T-helper 17 cell (primary cell): ENCODE data around the gene MDP1. TPM values are rescaled to one million over a fixed set of nuclear protein-coding genes. Genes with fewer than 3 reads are reported as not detected.
"Not testable (repeated sequence)": the region's sequence is repeated elsewhere in the genome, so short reads cannot be mapped to it uniquely, and the experiment has no call there.

Experiments used
- ATAC-seq: fragments of 150-1000 bp; cut with Tn5 transposase; 2 replicates; pipeline ENCODE4 v1.10.0; 2021; ENCODE audit warnings: mild to moderate bottlenecking, moderate library complexity
- DNase-seq, 3 donors: peaks; one replicate each; pipeline versions ENCODE4 v3.0.0 to v3.0.0-alpha.2; 2020 to 2021
- H3K9me3 ChIP-seq: one replicate; pipeline ENCODE4 v1.7.0; 2013; ENCODE audit warnings: low read length, mild to moderate bottlenecking; ENCODE audit not compliant: control insufficient read depth, poor library complexity, severe bottlenecking
- H3K27ac Mint-ChIP-seq: one replicate; pipeline ENCODE4 v1.8.0; 2022; ENCODE audit warnings: mild to moderate bottlenecking, moderate library complexity, mixed read lengths
- H3K27me3 Mint-ChIP-seq: one replicate; pipeline ENCODE4 v1.8.0; 2022; ENCODE audit warnings: mixed read lengths
- H3K36me3 Mint-ChIP-seq: one replicate; pipeline ENCODE4 v1.8.0; 2022; ENCODE audit warnings: low read depth, mixed read lengths
- H3K4me1 Mint-ChIP-seq: one replicate; pipeline ENCODE4 v1.8.0; 2022; ENCODE audit warnings: mild to moderate bottlenecking, mixed read lengths
- H3K4me3 Mint-ChIP-seq: one replicate; pipeline ENCODE4 v1.8.0; 2022; ENCODE audit warnings: mild to moderate bottlenecking, moderate library complexity, mixed read lengths
- total RNA-seq, 4 donors: library from RNA in 2 of 4; stranded (reverse) in 2 of 4; gene quantifications; one replicate each; pipeline ENCODE4 v1.2.3 and lab custom pipeline; 2022 to 2026

The MDP1 gene
- total RNA-seq, 2 donors from 2014 or later = 4.0 to 5.9 TPM

DNA sequence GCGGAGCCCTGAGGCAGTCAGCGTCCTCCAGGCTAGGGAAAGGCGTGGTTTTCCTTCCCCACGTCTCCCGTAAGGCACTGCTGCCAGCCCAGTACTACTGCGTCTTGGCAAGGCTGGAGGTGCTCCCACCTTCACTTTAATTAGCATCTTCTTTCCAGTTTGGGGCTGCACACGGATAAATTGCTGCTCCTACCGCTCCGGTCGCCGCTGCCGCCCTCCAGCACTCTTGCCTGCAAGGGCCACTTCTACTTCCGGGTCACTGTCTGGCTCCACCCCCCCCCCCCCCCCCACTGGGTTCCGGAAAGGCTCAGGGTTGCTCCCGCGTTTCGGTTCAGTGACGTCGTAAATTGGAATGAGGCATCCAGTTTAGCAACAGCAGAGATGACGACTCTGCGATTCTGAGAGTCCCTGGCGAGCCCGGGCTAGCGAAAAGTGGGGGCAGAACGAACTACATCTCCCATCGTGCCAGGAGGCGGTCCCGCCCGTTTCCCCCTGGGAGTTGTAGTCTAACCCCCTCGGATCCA is 16.3 kb upstream of the MDP1 start, which contains the start of gene NEDD8:
TSS of gene NEDD8 (minus strand) at position 247 of the 524 bp plus-strand sequence. CDS start at position 147, 100 bp downstream.
- H3K27me3 Mint-ChIP-seq = no peaks in the 10 kb centered on the region
- ATAC-seq (peak; percentile 88), DNase-seq (peak; percentile 69 to 80 (median 76))
- no peaks in the 10 kb centered on the region for H3K9me3 ChIP-seq
- peak within 1 kb of the TSS; percentile 94 for H3K4me3 Mint-ChIP-seq
- peak within 1 kb of the TSS; percentile 89 for H3K27ac Mint-ChIP-seq
- peaks cover 39% of the 10 kb centered on the region for H3K4me1 Mint-ChIP-seq
- peaks cover 14% of the 10 kb centered on the region for H3K36me3 Mint-ChIP-seq

DNA sequence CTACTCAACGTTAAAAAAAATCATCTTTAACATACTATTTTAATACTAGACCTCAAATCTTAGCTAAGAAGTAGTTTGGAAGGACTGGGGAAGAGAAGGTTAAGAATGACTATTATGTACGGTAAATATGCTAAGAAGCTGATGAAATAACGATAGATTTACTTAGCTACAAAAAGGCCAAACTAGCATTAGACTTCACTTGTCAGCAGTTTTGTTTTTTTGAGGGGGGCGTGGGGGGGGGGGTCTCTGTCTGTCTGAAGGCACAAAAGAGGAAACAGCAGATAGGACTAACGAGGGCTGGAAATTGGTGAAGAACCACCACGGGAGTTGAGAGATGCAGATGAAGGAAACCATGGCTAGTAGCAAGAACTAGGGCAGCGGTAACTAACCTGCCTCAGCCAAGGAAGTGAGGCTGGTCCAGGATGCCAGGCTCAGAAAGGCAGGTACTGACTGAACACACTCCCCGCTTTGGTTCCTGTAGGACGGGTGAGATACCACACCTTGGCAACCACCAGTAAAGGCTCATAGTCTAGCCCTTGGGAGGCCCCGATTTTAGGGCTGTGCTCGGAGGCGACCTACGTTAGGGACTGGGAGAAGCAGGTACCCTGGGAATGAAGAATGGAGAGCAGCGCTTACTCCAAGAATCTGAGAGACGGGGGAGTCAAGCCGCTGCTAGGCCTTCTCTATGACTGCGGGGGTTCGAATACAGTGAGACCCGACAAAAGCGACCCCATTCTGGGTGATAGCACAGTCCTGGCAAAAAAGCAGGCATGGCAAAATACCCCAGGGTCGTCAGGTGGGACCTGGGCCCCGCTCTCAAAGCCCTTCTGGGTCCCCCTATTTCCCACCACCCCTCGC is 15.6 kb upstream of the MDP1 start:
- peak overlapping the region; percentile 94 for H3K4me3 Mint-ChIP-seq
- H3K27ac Mint-ChIP-seq = peak overlapping the region; percentile 89
- DNase-seq (no peak), ATAC-seq (peak; percentile 46)
- no peaks in the 10 kb centered on the region for H3K9me3 ChIP-seq
- peaks cover 40% of the 10 kb centered on the region for H3K4me1 Mint-ChIP-seq
- H3K27me3 Mint-ChIP-seq = no peaks in the 10 kb centered on the region
- peaks cover 16% of the 10 kb centered on the region for H3K36me3 Mint-ChIP-seq

DNA sequence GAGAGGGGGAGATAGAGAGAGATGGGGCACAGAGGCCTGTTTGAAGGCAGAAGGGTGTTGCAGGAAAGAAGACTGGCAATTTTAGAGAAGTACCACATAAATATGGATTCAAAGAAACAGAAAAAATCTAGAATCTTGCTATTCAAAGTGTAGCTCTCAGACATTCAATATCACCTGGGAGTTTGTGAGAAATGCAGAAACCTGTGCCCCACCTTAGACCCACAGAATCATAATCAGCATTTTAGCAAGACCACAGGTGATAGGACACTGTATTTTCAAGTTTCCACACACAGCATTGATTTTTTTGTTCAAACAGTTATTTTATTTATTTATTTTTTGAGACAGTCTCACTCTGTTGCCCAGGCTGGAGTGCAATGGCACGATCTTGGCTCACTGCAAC is 13.0 kb upstream of the MDP1 start:
- ATAC-seq (no peak), DNase-seq (no peak)
- no peaks in the 10 kb centered on the region for H3K9me3 ChIP-seq
- peak overlapping the region; percentile 32 for H3K27ac Mint-ChIP-seq
- H3K4me1 Mint-ChIP-seq = peaks cover 27% of the 10 kb centered on the region
- no peaks in the 10 kb centered on the region for H3K27me3 Mint-ChIP-seq
- no peak overlapping the region for H3K4me3 Mint-ChIP-seq
- peaks cover 7% of the 10 kb centered on the region for H3K36me3 Mint-ChIP-seq

DNA sequence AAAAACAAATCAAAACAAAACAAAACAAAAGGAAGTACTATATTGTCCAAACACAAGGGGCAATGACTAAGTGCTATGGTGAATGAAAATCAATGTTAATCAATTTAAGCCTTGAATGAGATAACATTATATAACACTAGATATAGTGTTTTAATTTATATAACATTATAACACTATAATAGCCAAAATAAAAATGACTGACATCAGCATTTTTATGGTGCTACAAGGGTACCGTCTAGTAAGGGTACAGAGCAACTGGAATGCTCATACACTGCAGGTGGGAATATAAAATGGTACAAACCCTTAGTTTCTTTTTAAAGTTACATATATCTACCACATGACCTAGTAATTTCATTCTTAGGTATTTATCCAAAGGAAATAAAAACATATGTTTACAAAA is 10.6 kb upstream of the MDP1 start:
- Mint-ChIP-seq H3K36me3 (peaks cover 5% of the 10 kb centered on the region), H3K4me1 (peaks cover 19% of the 10 kb centered on the region), H3K27me3 (no peaks in the 10 kb centered on the region), H3K4me3 (no peak overlapping the region), H3K27ac (peak overlapping the region; percentile 72)
- ATAC-seq (no peak), DNase-seq (no peak)
- no peaks in the 10 kb centered on the region for H3K9me3 ChIP-seq

DNA sequence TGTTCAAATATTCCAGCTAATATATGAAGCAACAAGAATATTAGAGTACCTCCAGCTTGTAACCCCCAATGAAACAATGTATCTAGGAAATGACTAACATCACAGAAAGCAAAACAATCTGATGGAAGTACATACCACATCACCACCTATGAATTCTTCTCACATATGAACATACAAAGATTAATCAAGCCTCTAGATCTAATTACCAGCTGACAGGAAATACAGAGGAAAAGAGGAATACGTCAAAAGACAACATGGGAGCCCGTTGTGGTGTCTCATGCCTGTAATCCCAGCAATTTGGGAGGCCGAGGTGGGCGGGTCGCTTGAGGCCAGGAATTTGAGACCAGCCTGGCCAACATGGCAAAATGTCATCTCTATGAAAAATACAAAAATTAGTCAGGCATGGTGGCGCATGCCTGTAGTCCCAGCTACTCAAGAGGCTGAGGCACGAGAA is 8.8 kb upstream of the MDP1 start:
- no peaks in the 10 kb centered on the region for H3K9me3 ChIP-seq
- DNase-seq (no peak), ATAC-seq (no peak)
- H3K27me3 Mint-ChIP-seq = no peaks in the 10 kb centered on the region
- H3K36me3 Mint-ChIP-seq = peaks cover 5% of the 10 kb centered on the region
- peaks cover 15% of the 10 kb centered on the region for H3K4me1 Mint-ChIP-seq
- peak overlapping the region; percentile 34 for H3K27ac Mint-ChIP-seq
- H3K4me3 Mint-ChIP-seq = no peak overlapping the region

DNA sequence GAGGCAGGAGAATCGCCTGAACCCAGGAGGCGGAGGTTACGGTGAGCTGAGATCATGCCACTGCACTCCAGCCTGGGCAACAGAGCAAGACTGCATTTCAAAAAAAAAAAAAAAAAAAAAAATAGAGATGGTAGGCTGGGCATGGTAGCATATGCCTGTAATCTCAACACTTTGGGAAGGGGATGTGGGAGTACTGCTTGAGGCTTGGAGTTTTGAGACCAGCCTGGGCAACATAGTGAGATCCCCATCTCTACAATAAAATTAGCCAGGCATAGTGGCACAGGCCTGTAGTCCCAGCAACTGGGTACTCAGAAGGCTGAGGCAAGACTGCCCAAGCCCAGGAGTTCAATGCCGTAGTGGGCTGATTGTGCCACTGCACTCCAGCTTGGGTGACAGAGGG is 7.1 kb upstream of the MDP1 start:
- H3K4me3 Mint-ChIP-seq, H3K36me3 Mint-ChIP-seq, DNase-seq, ATAC-seq, H3K9me3 ChIP-seq, H3K27ac Mint-ChIP-seq, H3K27me3 Mint-ChIP-seq: not testable (repeated sequence)
- peaks cover 17% of the 10 kb centered on the region for H3K4me1 Mint-ChIP-seq

DNA sequence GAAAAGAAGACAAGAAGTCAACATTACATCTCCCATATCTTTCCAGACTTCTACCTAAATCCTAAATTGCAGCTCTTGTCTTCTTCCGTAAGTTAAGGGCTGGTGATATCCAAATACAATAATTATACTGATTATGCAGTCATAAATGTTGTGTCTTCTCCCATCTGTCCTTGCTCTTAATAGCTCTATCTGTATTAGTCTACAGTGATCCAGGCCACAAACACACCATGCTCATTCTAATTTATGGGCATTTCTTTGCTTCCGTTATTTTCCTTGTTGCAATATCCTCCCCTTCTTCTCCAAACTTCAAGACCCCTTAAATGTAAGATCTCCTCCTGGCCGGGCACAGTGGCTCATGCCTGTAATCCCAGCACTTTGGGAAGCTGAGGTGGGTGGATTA is 3.7 kb upstream of the MDP1 start:
- H3K27ac Mint-ChIP-seq = no peak overlapping the region
- H3K36me3 Mint-ChIP-seq = peaks cover 2% of the 10 kb centered on the region
- H3K4me3 Mint-ChIP-seq = no peak overlapping the region
- ATAC-seq (no peak), DNase-seq (no peak)
- H3K27me3 Mint-ChIP-seq = no peaks in the 10 kb centered on the region
- peaks cover 17% of the 10 kb centered on the region for H3K4me1 Mint-ChIP-seq
- H3K9me3 ChIP-seq = no peaks in the 10 kb centered on the region

DNA sequence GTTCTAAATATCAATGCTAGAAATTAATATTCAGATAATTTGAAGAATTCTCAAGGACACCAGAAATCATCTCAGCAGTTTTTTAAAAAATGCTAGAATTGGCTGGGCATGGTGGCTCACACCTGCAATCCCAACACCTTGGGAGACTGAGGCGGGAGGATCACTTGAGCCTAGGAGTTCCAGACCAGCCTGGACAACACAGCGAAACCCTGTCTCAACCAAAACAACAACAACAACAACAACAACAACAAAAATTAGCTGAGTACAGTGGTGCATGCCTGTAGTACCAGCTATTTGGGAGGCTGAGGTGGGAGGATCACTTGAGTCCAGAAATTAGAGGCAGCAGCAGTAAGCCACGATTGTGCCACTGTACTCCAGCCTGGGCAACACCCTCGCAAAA is 3.2 kb upstream of the MDP1 start:
- H3K4me3 Mint-ChIP-seq = no peak overlapping the region
- no peak for DNase-seq
- H3K27ac Mint-ChIP-seq = no peak overlapping the region
- H3K4me1 Mint-ChIP-seq = peaks cover 19% of the 10 kb centered on the region
- H3K36me3 Mint-ChIP-seq = peaks cover 2% of the 10 kb centered on the region
- H3K9me3 ChIP-seq = no peaks in the 10 kb centered on the region
- no peaks in the 10 kb centered on the region for H3K27me3 Mint-ChIP-seq
- ATAC-seq = no peak

DNA sequence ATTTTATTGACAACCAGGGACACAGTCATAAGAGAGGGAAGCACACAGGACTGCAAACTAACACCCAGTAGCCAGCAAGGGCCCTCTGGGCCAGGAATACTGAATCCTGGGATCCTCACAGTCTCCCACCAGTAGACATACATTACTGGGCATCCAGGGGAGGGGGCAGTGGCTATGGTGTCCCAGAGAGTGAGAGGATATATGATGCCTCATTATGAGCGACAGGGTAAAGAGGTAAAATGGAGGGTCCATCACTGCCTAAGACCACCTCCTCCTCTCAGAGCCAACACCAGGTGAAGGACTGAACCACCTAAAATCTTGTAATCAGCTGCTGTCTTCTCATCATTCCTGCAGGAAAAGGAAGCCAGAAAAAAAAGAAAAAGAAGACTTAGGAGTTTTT is 1.0 kb upstream of the MDP1 start:
- not testable (repeated sequence) for ATAC-seq, H3K36me3 Mint-ChIP-seq

DNA sequence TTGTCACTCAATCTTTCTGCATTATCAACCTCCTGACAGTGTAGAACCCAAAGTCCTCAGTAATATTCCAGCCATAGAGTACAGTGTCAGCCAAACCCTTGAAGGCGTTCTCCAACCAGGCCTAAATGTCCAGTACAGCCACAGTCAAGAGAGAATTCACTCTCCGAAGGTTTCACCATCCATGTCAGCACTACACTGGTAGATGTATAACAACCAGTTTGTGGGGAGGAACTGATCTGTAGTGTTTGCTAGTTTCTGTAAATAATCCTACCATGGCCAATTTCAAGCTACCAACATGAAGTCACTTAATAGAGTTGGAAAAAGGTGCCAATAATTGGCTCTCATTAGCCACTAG is 456 bp upstream of the MDP1 start:
- Mint-ChIP-seq H3K27ac (peak overlapping the region; percentile 97), H3K4me3 (peak overlapping the region; percentile 92), H3K27me3 (no peaks in the 10 kb centered on the region), H3K36me3 (peaks cover 7% of the 10 kb centered on the region), H3K4me1 (peaks cover 34% of the 10 kb centered on the region)
- no peaks in the 10 kb centered on the region for H3K9me3 ChIP-seq
- ATAC-seq = no peak
- no peak for DNase-seq

More for the DNA sequence above, 1.0 kb upstream of the MDP1 start:
- not testable (repeated sequence) for H3K27me3 Mint-ChIP-seq, H3K9me3 ChIP-seq, DNase-seq, H3K4me3 Mint-ChIP-seq, H3K27ac Mint-ChIP-seq
- H3K4me1 Mint-ChIP-seq = peaks cover 30% of the 10 kb centered on the region

DNA sequence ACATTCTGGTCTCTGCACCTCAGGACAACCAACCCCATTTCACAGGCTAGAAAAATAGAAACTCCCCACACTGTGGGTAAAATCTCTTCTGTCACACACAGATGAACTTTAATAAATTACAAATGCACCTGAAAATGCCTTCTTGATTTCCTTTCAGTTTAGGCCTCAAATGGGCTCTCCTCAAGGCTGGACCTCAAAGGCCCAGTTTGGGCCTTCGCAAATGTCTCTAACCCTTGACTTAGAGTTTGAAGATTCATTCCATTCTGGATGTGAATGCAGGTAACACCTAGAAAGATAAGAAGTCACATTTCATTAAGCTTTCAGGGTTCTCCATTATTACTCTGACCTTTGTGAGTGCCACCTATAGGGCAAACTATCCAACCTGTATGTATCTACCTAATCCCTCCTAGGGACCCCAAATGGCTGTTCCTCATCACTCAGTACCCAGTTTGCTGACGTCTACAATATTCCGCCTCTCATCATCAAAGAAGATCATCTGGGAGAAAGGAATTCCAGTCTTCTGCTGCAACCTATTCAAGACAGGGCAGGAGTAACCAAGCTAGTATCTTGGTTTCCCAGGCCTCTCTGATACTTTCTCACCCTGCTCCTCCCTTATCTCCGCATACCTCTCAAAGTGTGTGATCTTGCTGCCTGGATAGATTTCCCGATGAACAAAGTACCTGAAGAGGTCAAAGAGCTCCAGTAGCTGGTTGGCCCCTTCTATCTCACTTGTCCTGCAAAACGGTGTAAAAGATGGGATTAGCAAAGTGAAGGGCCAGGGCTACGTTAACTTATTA is 1.8 kb downstream of the MDP1 start:
- ATAC-seq = no peak
- Mint-ChIP-seq H3K4me3 (peak overlapping the region; percentile 97), H3K27ac (peak overlapping the region; percentile 97), H3K4me1 (peaks cover 35% of the 10 kb centered on the region), H3K36me3 (peaks cover 9% of the 10 kb centered on the region), H3K27me3 (no peaks in the 10 kb centered on the region)
- H3K9me3 ChIP-seq = no peaks in the 10 kb centered on the region
- DNase-seq = no peak

DNA sequence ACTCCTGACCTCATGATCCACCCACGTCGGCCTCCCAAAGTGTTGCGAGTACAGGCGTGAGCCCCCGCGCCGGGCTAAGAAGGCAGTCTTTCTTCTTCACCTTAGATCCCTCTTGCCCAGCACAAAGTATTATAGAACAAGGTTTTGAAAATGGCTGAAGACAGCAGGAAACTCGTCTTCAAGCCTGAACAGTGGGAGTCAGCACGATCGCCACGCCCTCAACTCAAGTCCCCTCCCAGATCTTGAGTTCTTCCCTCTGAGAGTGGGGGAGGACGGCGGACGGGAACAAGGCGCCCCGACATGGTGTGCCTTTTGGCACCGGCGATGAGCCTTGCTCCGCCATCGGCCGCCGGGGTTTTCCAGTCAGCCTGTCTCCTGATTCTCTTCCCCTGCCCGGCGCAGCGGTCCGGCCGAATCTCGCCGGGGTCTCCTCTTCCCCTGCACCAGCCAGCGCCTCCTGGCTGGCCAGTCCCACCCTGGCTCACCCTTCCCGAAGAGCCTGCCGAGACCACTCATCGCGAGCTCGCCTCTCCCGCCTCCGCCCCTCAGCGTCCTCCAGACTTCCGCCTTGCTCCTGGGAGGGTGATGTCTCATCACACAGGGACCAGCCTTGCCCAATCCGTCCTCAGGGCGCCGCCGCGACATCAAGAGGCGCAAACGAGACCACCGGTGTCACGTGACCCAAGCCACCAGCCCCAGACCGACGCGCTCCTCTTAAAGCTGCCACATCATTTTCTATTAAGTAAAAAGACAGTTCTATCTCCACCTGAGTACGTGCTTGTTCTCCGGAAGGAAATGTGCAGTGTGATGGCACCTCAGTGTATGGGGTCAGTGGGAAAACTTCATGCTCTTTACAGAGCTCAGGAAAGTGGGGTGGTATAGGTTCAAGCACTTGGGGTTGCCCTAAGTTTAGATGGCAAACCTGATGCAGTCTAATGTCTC is 2.7 kb downstream of the MDP1 start, which contains the start of gene CHMP4A:
TSS of gene CHMP4A (minus strand) at position 565 of the 942 bp plus-strand sequence. CDS start at position 516, 49 bp downstream.
- DNase-seq (peak; percentile 90 to 93 (median 91)), ATAC-seq (peak; percentile 79)
- Mint-ChIP-seq H3K36me3 (peaks cover 9% of the 10 kb centered on the region), H3K4me1 (peaks cover 37% of the 10 kb centered on the region), H3K27me3 (no peaks in the 10 kb centered on the region), H3K4me3 (peak within 1 kb of the TSS; percentile 97), H3K27ac (peak within 1 kb of the TSS; percentile 97)
- no peaks in the 10 kb centered on the region for H3K9me3 ChIP-seq
